Measurements from ENCODE around the gene C12orf57. TPM values are rescaled to one million over a fixed set of nuclear protein-coding genes. Genes with fewer than 3 reads are reported as not detected.
A peak's percentile ranks its signal among the peaks of the same experiment; 100 is the strongest.

C12orf57 gene
- polyA plus RNA-seq, 4 donors = 119 to 379 (median 273) TPM

- Histone ChIP-seq H3K4me1 (ENCODE audit: control insufficient read depth in 3 of 3, insufficient read depth in 2 of 3, low read depth in 1 of 3, low read length in 2 of 3) (peaks cover 7 to 38% (median 14%) of the 10 kb centered on the region in 3 donors), H3K36me3 (ENCODE audit: control insufficient read depth in 3 of 3, insufficient read depth in 2 of 3, low read depth in 1 of 3, low read length in 3 of 3) (peaks cover 3 to 23% (median 4%) of the 10 kb centered on the region in 3 donors), H3K9me3 (ENCODE audit: control insufficient read depth in 2 of 2, insufficient read depth in 1 of 2, low read depth in 1 of 2, low read length in 1 of 2) (no peaks in the 10 kb centered on the region), H3K27ac (ENCODE audit: low read depth in 1 of 3, low read length in 2 of 3) (peak overlapping the region in 2 of 3 donors; percentile 84 to 86), H3K4me3 (ENCODE audit: low read depth in 1 of 3, low read length in 3 of 3) (peak overlapping the region; percentile 70 to 82 (median 76)), H3K27me3 (ENCODE audit: control insufficient read depth in 3 of 3, insufficient read depth in 3 of 3, low read length in 3 of 3) (no peaks in the 10 kb centered on the region)
- WGBS, 3 donors = 29 to 42% (median 35%) methylated on average over 7 of the region's 7 CpGs
- DNase-seq (peak in 1 of 2 donors; percentile 47), FAIRE-seq (no peak)
Measured at GRCh38 chr12:6929466-6930452, 14.1 kb upstream of the C12orf57 start.

GRCh38 chr12:6932766-6933165 lies 11.1 kb upstream of the C12orf57 start:
- peaks cover 7 to 47% (median 8%) of the 10 kb centered on the region in 3 donors for H3K36me3 ChIP-seq (ENCODE audit: control insufficient read depth in 3 of 3, insufficient read depth in 2 of 3, low read depth in 1 of 3, low read length in 3 of 3)
- 60 to 70% (median 66%) methylated on average over 1 of the region's 1 CpG for WGBS, 3 donors
- no peak overlapping the region for H3K4me3 ChIP-seq (ENCODE audit: low read depth in 1 of 3, low read length in 3 of 3)
- H3K27me3 ChIP-seq (ENCODE audit: control insufficient read depth in 3 of 3, insufficient read depth in 3 of 3, low read length in 3 of 3) = no peaks in the 10 kb centered on the region
- peaks cover 5 to 26% (median 9%) of the 10 kb centered on the region in 3 donors for H3K4me1 ChIP-seq (ENCODE audit: control insufficient read depth in 3 of 3, insufficient read depth in 2 of 3, low read depth in 1 of 3, low read length in 2 of 3)
- DNase-seq = no peak
- no peaks in the 10 kb centered on the region for H3K9me3 ChIP-seq (ENCODE audit: control insufficient read depth in 2 of 2, insufficient read depth in 1 of 2, low read depth in 1 of 2, low read length in 1 of 2)
- no peak overlapping the region for H3K27ac ChIP-seq (ENCODE audit: low read depth in 1 of 3, low read length in 2 of 3)
- FAIRE-seq = no peak

- H3K27ac ChIP-seq (ENCODE audit: low read depth in 1 of 3, low read length in 2 of 3) = peak overlapping the region in 1 of 3 donors; percentile 36
- 50 to 73% (median 59%) methylated on average over 8 of the region's 8 CpGs for WGBS, 3 donors
- no peak for FAIRE-seq
Measured at GRCh38 chr12:6934110-6934509, 9.7 kb upstream of the C12orf57 start.

GRCh38 chr12:6935371-6936193 lies 8.2 kb upstream of the C12orf57 start:
- FAIRE-seq = no peak
- no peak for DNase-seq
- peaks cover 7 to 64% (median 8%) of the 10 kb centered on the region in 3 donors for H3K36me3 ChIP-seq (ENCODE audit: control insufficient read depth in 3 of 3, insufficient read depth in 2 of 3, low read depth in 1 of 3, low read length in 3 of 3)

More at GRCh38 chr12:6934110-6934509, 9.7 kb upstream of the C12orf57 start:
- no peaks in the 10 kb centered on the region for H3K27me3 ChIP-seq (ENCODE audit: control insufficient read depth in 3 of 3, insufficient read depth in 3 of 3, low read length in 3 of 3)
- no peak for DNase-seq
- H3K4me1 ChIP-seq (ENCODE audit: control insufficient read depth in 3 of 3, insufficient read depth in 2 of 3, low read depth in 1 of 3, low read length in 2 of 3) = peaks cover 6 to 37% (median 9%) of the 10 kb centered on the region in 3 donors
- no peak overlapping the region for H3K4me3 ChIP-seq (ENCODE audit: low read depth in 1 of 3, low read length in 3 of 3)
- peaks cover 7 to 55% (median 8%) of the 10 kb centered on the region in 3 donors for H3K36me3 ChIP-seq (ENCODE audit: control insufficient read depth in 3 of 3, insufficient read depth in 2 of 3, low read depth in 1 of 3, low read length in 3 of 3)
- no peaks in the 10 kb centered on the region for H3K9me3 ChIP-seq (ENCODE audit: control insufficient read depth in 2 of 2, insufficient read depth in 1 of 2, low read depth in 1 of 2, low read length in 1 of 2)

GRCh38 chr12:6936194-6936635 lies 7.6 kb upstream of the C12orf57 start:
- Histone ChIP-seq H3K36me3 (ENCODE audit: control insufficient read depth in 3 of 3, insufficient read depth in 2 of 3, low read depth in 1 of 3, low read length in 3 of 3) (peaks cover 7 to 70% (median 8%) of the 10 kb centered on the region in 3 donors), H3K9me3 (ENCODE audit: control insufficient read depth in 2 of 2, insufficient read depth in 1 of 2, low read depth in 1 of 2, low read length in 1 of 2) (no peaks in the 10 kb centered on the region), H3K27me3 (ENCODE audit: control insufficient read depth in 3 of 3, insufficient read depth in 3 of 3, low read length in 3 of 3) (no peaks in the 10 kb centered on the region), H3K4me1 (ENCODE audit: control insufficient read depth in 3 of 3, insufficient read depth in 2 of 3, low read depth in 1 of 3, low read length in 2 of 3) (peaks cover 2 to 25% (median 4%) of the 10 kb centered on the region in 3 donors), H3K4me3 (ENCODE audit: low read depth in 1 of 3, low read length in 3 of 3) (no peak overlapping the region), H3K27ac (ENCODE audit: low read depth in 1 of 3, low read length in 2 of 3) (peak overlapping the region in 1 of 3 donors; percentile 89)
- WGBS, 3 donors = 79 to 100% (median 86%) methylated on average over 2 to 3 of the region's 3 CpGs
- FAIRE-seq (no peak), DNase-seq (no peak)

More at GRCh38 chr12:6935371-6936193, 8.2 kb upstream of the C12orf57 start:
- Histone ChIP-seq H3K4me1 (ENCODE audit: control insufficient read depth in 3 of 3, insufficient read depth in 2 of 3, low read depth in 1 of 3, low read length in 2 of 3) (peaks cover 2 to 25% (median 4%) of the 10 kb centered on the region in 3 donors), H3K27me3 (ENCODE audit: control insufficient read depth in 3 of 3, insufficient read depth in 3 of 3, low read length in 3 of 3) (no peaks in the 10 kb centered on the region), H3K27ac (ENCODE audit: low read depth in 1 of 3, low read length in 2 of 3) (peak overlapping the region in 1 of 3 donors; percentile 12), H3K4me3 (ENCODE audit: low read depth in 1 of 3, low read length in 3 of 3) (no peak overlapping the region), H3K9me3 (ENCODE audit: control insufficient read depth in 2 of 2, insufficient read depth in 1 of 2, low read depth in 1 of 2, low read length in 1 of 2) (no peaks in the 10 kb centered on the region)
- WGBS, 3 donors = 59 to 72% (median 72%) methylated on average over 13 to 14 of the region's 14 CpGs

GRCh38 chr12:6936636-6937480 lies 7.0 kb upstream of the C12orf57 start:
- peaks cover 8 to 77% (median 8%) of the 10 kb centered on the region in 3 donors for H3K36me3 ChIP-seq (ENCODE audit: control insufficient read depth in 3 of 3, insufficient read depth in 2 of 3, low read depth in 1 of 3, low read length in 3 of 3)
- WGBS, 3 donors = 19 to 33% (median 27%) methylated on average over 31 to 36 of the region's 36 CpGs
- no peaks in the 10 kb centered on the region for H3K9me3 ChIP-seq (ENCODE audit: control insufficient read depth in 2 of 2, insufficient read depth in 1 of 2, low read depth in 1 of 2, low read length in 1 of 2)
- FAIRE-seq (no peak), DNase-seq (peak in 1 of 2 donors; percentile 44)
- peaks cover 2 to 25% (median 4%) of the 10 kb centered on the region in 3 donors for H3K4me1 ChIP-seq (ENCODE audit: control insufficient read depth in 3 of 3, insufficient read depth in 2 of 3, low read depth in 1 of 3, low read length in 2 of 3)
- peak overlapping the region; percentile 62 to 71 (median 63) for H3K4me3 ChIP-seq (ENCODE audit: low read depth in 1 of 3, low read length in 3 of 3)
- peak overlapping the region; percentile 89 to 95 (median 92) for H3K27ac ChIP-seq (ENCODE audit: low read depth in 1 of 3, low read length in 2 of 3)
- H3K27me3 ChIP-seq (ENCODE audit: control insufficient read depth in 3 of 3, insufficient read depth in 3 of 3, low read length in 3 of 3) = no peaks in the 10 kb centered on the region

- DNase-seq = peak; percentile 96 to 98
- Histone ChIP-seq H3K36me3 (ENCODE audit: control insufficient read depth in 3 of 3, insufficient read depth in 2 of 3, low read depth in 1 of 3, low read length in 3 of 3) (peaks cover 8 to 84% (median 10%) of the 10 kb centered on the region in 3 donors), H3K27me3 (ENCODE audit: control insufficient read depth in 3 of 3, insufficient read depth in 3 of 3, low read length in 3 of 3) (no peaks in the 10 kb centered on the region), H3K4me1 (ENCODE audit: control insufficient read depth in 3 of 3, insufficient read depth in 2 of 3, low read depth in 1 of 3, low read length in 2 of 3) (peaks cover 2 to 20% (median 4%) of the 10 kb centered on the region in 3 donors), H3K9me3 (ENCODE audit: control insufficient read depth in 2 of 2, insufficient read depth in 1 of 2, low read depth in 1 of 2, low read length in 1 of 2) (no peaks in the 10 kb centered on the region), H3K4me3 (ENCODE audit: low read depth in 1 of 3, low read length in 3 of 3) (peak overlapping the region; percentile 62 to 71 (median 63)), H3K27ac (ENCODE audit: low read depth in 1 of 3, low read length in 2 of 3) (peak overlapping the region; percentile 89 to 95 (median 92))
- WGBS, 3 donors = 0% methylated on average over 72 to 80 of the region's 80 CpGs
- FAIRE-seq = no peak
Measured at GRCh38 chr12:6937481-6938352, 6.1 kb upstream of the C12orf57 start.
